IMR-90 (cell line): ENCODE results near the gene ENDOV. TPM values are rescaled to one million over a fixed set of nuclear protein-coding genes. Genes with fewer than 3 reads are reported as not detected.

Source experiments
- ATAC-seq: fragments of 200-7000 bp; cut with Tn5 transposase; 2 replicates; pipeline ENCODE4 v1.9.1; 2020; ENCODE audit warnings: low read depth, mild to moderate bottlenecking, moderate library complexity
- BruUV-seq: library from RNA; stranded (reverse); fragments of 400-500 nt; replicated peaks from 2 replicates; lab custom pipeline; 2021; lab: Mats Ljungman, UMichigan
- CTCF ChIA-PET: fragments of 300-600 bp; formaldehyde crosslinking; extraction: SDS; loops from one replicate; lab custom pipeline; 2021; ENCODE audit warnings: antibody characterized with exemption; lab: Yijun Ruan, JAX
- POLR2A ChIA-PET: fragments of 300-600 bp; sonication (Branson Sonifier 250); formaldehyde crosslinking; loops from one replicate; lab custom pipeline; 2022; ENCODE audit warnings: antibody characterized with exemption; ENCODE audit not compliant: unreplicated experiment; lab: Charles Lee
- DNase-seq: peaks from one replicate; pipeline ENCODE4 v3.0.0; 2013
- H2AFZ ChIP-seq: replicated peaks from 2 replicates; pipeline ENCODE3; 2013; ENCODE audit warnings: low read length, mild to moderate bottlenecking; ENCODE audit not compliant: poor library complexity
- H2AK5ac ChIP-seq: 2 replicates; pipeline ENCODE4 v1.6.1; 2013; ENCODE audit warnings: low read depth, low read length, inconsistent platforms
- H2AK9ac ChIP-seq: replicated peaks from 2 replicates; pipeline ENCODE3; 2013; ENCODE audit warnings: mild to moderate bottlenecking, low read depth, low read length, moderate library complexity; ENCODE audit not compliant: poor library complexity
- H2BK120ac ChIP-seq: 2 replicates; pipeline ENCODE4 v1.6.1; 2013; ENCODE audit warnings: low read depth, low read length, inconsistent platforms
- H2BK15ac ChIP-seq: 3 replicates; pipeline ENCODE4 v1.6.1; 2013; ENCODE audit warnings: low read depth, low read length, inconsistent platforms
- H2BK20ac ChIP-seq: 2 replicates; pipeline ENCODE4 v1.6.1; 2013; ENCODE audit warnings: low read depth, mild to moderate bottlenecking, inconsistent platforms, low read length, moderate library complexity
- H2BK5ac ChIP-seq: 2 replicates; pipeline ENCODE4 v1.6.1; 2013; ENCODE audit warnings: mild to moderate bottlenecking, low read depth, low read length, inconsistent platforms; ENCODE audit not compliant: poor library complexity, severe bottlenecking
- H3K14ac ChIP-seq: replicated peaks from 2 replicates; pipeline ENCODE4 v1.6.1; 2013; ENCODE audit warnings: low read depth, low read length, inconsistent platforms
- H3K18ac ChIP-seq: 2 replicates; pipeline ENCODE4 v1.6.1; 2013; ENCODE audit warnings: low read depth, low read length, control low read depth
- H3K23ac ChIP-seq: 2 replicates; pipeline ENCODE4 v1.6.1; 2013; ENCODE audit warnings: low read depth, low read length, inconsistent platforms
- H3K27ac ChIP-seq: 2 replicates; pipeline ENCODE4 v1.5.1; 2013; ENCODE audit warnings: mild to moderate bottlenecking, control low read depth, low read length; ENCODE audit not compliant: insufficient read depth
- H3K27me3 ChIP-seq: 2 replicates; pipeline ENCODE4 v1.6.1; 2013; ENCODE audit warnings: low read length; ENCODE audit not compliant: control insufficient read depth, insufficient read depth
- H3K36me3 ChIP-seq: 2 replicates; pipeline ENCODE4 v1.6.1; 2013; ENCODE audit warnings: low read length, mixed read lengths; ENCODE audit not compliant: control insufficient read depth, insufficient read depth
- H3K4ac ChIP-seq: 2 replicates; pipeline ENCODE4 v1.6.1; 2013; ENCODE audit warnings: low read depth, low read length, inconsistent platforms
- H3K4me1 ChIP-seq: 2 replicates; pipeline ENCODE4 v1.6.1; 2013; ENCODE audit warnings: low read length, mixed read lengths; ENCODE audit not compliant: control insufficient read depth, insufficient read depth
- H3K4me2 ChIP-seq: 2 replicates; pipeline ENCODE4 v1.6.1; 2013; ENCODE audit warnings: low read depth, mild to moderate bottlenecking, control low read depth, low read length, moderate library complexity
- H3K4me3 ChIP-seq: 2 replicates; pipeline ENCODE4 v1.5.1; 2013; ENCODE audit warnings: low read depth, mild to moderate bottlenecking, control low read depth, low read length, moderate library complexity; ENCODE audit not compliant: insufficient read depth
- H3K56ac ChIP-seq: 2 replicates; pipeline ENCODE4 v1.6.1; 2013; ENCODE audit warnings: low read length, inconsistent platforms; ENCODE audit not compliant: insufficient read depth; ENCODE audit errors: extremely low read depth
- H3K79me1 ChIP-seq, 2 experiments: 2 replicates each; pipeline ENCODE4 v1.6.1; 2013; ENCODE audit warnings: low read length in 2 of 2, inconsistent platforms in 1 of 2, low read depth in 1 of 2
- H3K9ac ChIP-seq: 2 replicates; pipeline ENCODE4 v1.6.1; 2013; ENCODE audit warnings: low read depth, low read length, control low read depth
- H3K9me1 ChIP-seq: 2 replicates; pipeline ENCODE4 v1.6.1; 2013; ENCODE audit warnings: low read length, inconsistent platforms; ENCODE audit not compliant: insufficient read depth
- H3K9me3 ChIP-seq: 2 replicates; pipeline ENCODE4 v1.6.1; 2013; ENCODE audit warnings: low read length; ENCODE audit not compliant: control insufficient read depth, insufficient read depth
- H4K20me1 ChIP-seq: 2 replicates; pipeline ENCODE4 v1.6.1; 2013; ENCODE audit warnings: low read length, inconsistent platforms; ENCODE audit not compliant: insufficient read depth
- H4K5ac ChIP-seq: 2 replicates; pipeline ENCODE4 v1.6.1; 2013; ENCODE audit warnings: mild to moderate bottlenecking, low read depth, low read length, control low read depth
- H4K8ac ChIP-seq, 2 experiments: 2 replicates each; pipeline ENCODE4 v1.6.1; 2013; ENCODE audit warnings: low read depth in 2 of 2, low read length in 2 of 2, control low read depth in 1 of 2, inconsistent platforms in 1 of 2
- H4K91ac ChIP-seq: 2 replicates; pipeline ENCODE4 v1.6.1; 2013; ENCODE audit warnings: low read depth, low read length, inconsistent platforms; ENCODE audit not compliant: insufficient read depth
- CTCF ChIP-seq: conservative IDR thresholded peaks from 2 replicates; pipeline ENCODE4 v1.5.1; 2012; ENCODE audit warnings: mild to moderate bottlenecking, low read depth, low read length, improper control_type of control experiment
- WGBS, 2 experiments: methylation state at CpG; one replicate each; pipeline versions ENCODE4 v1.1.5 to v1.1.7; 2013; ENCODE audit warnings: missing lambda C conversion rate in 2 of 2; ENCODE audit not compliant: insufficient read length in 1 of 2; ENCODE audit errors: extremely low coverage in 2 of 2; 5-methylcytosine and 5-hydroxymethylcytosine counted together
- dilution Hi-C: fragments of 300-500 bp; cut with HindIII; formaldehyde crosslinking; loops from one replicate; pipeline ENCODE4 v1.14.3; 2018; ENCODE audit warnings: low sequenced_read_pairs; ENCODE audit not compliant: unreplicated experiment
- in situ Hi-C: fragments of 300-500 bp; cut with MboI; formaldehyde crosslinking; loops from 3 replicates; pipeline ENCODE4 v1.14.3; 2019; ENCODE audit warnings: low sequenced_read_pairs, inconsistent platforms, mixed read lengths
- intact Hi-C: fragments of 100-400 bp; cut with micrococcal nuclease; formaldehyde crosslinking; loops from 2 replicates; pipeline ENCODE4 v1.10.0; 2022
- polyA plus RNA-seq, 3 experiments: library from polyadenylated mRNA; depleted of rRNA; stranded (reverse); fragments of >200 nt; gene quantifications; 2 replicates each; pipeline ENCODE4 v1.2.3, GENCODE V29; 2012; ENCODE audit warnings: low replicate concordance in 1 of 3
- total RNA-seq: library from RNA; depleted of rRNA; stranded (reverse); fragments of >200 nt; gene quantifications from 2 replicates; pipeline ENCODE4 v1.2.3, GENCODE V29; 2012

The ENDOV gene
- total and polyA plus RNA-seq, 2 of the 4 experiments (the other 2 are of a cell fraction), result 15.1 to 30.3 TPM

- Histone ChIP-seq H2AK9ac (peak overlapping the region; percentile 23), H3K9ac (no peak overlapping the region), H4K8ac (peak overlapping the region in 1 of 2 experiments; percentile 24; a peak in 1 of 4 replicates), H2BK15ac (no peak overlapping the region), H3K27me3 (peaks cover 68% of the 10 kb centered on the region), H3K9me1 (peaks cover 2% of the 10 kb centered on the region; the same call in 1 of the 2 replicates), H2BK5ac (no peak overlapping the region), H3K36me3 (no peaks in the 10 kb centered on the region), H3K56ac (no peak overlapping the region), H4K20me1 (peaks cover 23% of the 10 kb centered on the region), H3K79me1 (peaks cover 0 to 9% of the 10 kb centered on the region in 2 experiments; a peak in 1 of 4 replicates), H3K9me3 (no peaks in the 10 kb centered on the region), H2AFZ (peak overlapping the region; percentile 90), H3K18ac (no peak overlapping the region), H3K4me3 (peak overlapping the region; percentile 47), H4K5ac (no peak overlapping the region), H3K4me1 (peaks cover 4% of the 10 kb centered on the region; the same call in 1 of the 2 replicates), H2BK120ac (peak overlapping the region; percentile 42; the same call in 1 of the 2 replicates), H2BK20ac (no peak overlapping the region), H3K4me2 (peak overlapping the region; percentile 60; the same call in 1 of the 2 replicates), H3K23ac (0 out of 2 replicates have a peak overlapping the region, but pooled peaks have one; percentile 2), H2AK5ac (peak overlapping the region; percentile 20; the same call in 1 of the 2 replicates), H3K14ac (no peak overlapping the region), H4K91ac (no peak overlapping the region), H3K4ac (0 out of 2 replicates have a peak overlapping the region, but pooled peaks have one; percentile 5), H3K27ac (no peak overlapping the region)
- ChIA-PET POLR2A (no interaction called here), CTCF (interaction anchor here (0.9 kb wide), 1 partner anchor 52 kb away, joined by 3 read pairs; no protein-coding TSS in a partner anchor)
- WGBS, 2 experiments, result 16% methylated on average over 23 of the region's 51 CpGs; no CpG with 5 or more reads in 1 of the 2 experiments
- no peak for TF ChIP-seq CTCF
- dilution Hi-C loops, result no loop called here
- DNase-seq, result no peak
- peak; percentile 8 for ATAC-seq
- in situ Hi-C loops, result no loop called here
- no TSS peak for BruUV-seq
- intact Hi-C loops, result loop anchor here (1.0 to 10.0 kb wide), 3 partner anchors 97 to 414 kb away; no protein-coding TSS in a partner anchor
Measured at GRCh38 chr17:80478487-80479245, 63.7 kb downstream of the ENDOV start.
